ENCODE measurements around the gene IPCEF1. TPM values are rescaled to one million over a fixed set of nuclear protein-coding genes. Genes with fewer than 3 reads are reported as not detected.

IPCEF1 gene
- total and polyA plus RNA-seq, 8 donors, result 2.4 to 6.9 (median 5.4) TPM

DNA sequence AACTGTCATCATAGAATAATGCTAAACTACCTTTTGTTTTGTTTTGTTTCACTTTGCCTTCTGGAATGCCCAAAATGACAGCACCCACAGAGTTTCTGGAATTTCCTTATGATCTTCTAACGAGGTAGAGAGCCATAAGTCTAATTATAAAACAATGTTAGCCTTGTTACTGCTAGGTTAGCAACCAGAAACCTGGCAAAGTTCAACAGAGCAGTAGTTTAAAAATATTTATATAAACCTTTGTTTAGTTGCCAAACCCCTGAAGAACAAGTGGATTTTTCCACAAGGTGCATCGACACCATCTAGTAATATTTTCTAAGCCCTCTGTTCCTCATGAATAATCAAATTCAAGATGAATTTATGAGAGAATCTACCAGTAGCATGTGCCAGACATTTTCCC lies 27.6 kb upstream of the IPCEF1 start:
- Histone ChIP-seq H3K9me3 (peaks cover 0 to 7% of the 10 kb centered on the region in 2 donors), H3K27me3 (no peaks in the 10 kb centered on the region), H3K4me1 (no peaks in the 10 kb centered on the region), H3K36me3 (no peaks in the 10 kb centered on the region), H3K4me3 (no peak overlapping the region), H3K27ac (no peak overlapping the region)
- TF ChIP-seq, protein P1, sequence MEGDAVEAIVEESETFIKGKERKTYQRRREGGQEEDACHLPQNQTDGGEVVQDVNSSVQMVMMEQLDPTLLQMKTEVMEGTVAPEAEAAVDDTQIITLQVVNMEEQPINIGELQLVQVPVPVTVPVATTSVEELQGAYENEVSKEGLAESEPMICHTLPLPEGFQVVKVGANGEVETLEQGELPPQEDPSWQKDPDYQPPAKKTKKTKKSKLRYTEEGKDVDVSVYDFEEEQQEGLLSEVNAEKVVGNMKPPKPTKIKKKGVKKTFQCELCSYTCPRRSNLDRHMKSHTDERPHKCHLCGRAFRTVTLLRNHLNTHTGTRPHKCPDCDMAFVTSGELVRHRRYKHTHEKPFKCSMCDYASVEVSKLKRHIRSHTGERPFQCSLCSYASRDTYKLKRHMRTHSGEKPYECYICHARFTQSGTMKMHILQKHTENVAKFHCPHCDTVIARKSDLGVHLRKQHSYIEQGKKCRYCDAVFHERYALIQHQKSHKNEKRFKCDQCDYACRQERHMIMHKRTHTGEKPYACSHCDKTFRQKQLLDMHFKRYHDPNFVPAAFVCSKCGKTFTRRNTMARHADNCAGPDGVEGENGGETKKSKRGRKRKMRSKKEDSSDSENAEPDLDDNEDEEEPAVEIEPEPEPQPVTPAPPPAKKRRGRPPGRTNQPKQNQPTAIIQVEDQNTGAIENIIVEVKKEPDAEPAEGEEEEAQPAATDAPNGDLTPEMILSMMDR (IDR thresholded peaks at IDR 0.05), result no peak
- intact Hi-C loops (cut with DNase I), result no loop called here
- DNase-seq (no peak), ATAC-seq (no peak)

DNA sequence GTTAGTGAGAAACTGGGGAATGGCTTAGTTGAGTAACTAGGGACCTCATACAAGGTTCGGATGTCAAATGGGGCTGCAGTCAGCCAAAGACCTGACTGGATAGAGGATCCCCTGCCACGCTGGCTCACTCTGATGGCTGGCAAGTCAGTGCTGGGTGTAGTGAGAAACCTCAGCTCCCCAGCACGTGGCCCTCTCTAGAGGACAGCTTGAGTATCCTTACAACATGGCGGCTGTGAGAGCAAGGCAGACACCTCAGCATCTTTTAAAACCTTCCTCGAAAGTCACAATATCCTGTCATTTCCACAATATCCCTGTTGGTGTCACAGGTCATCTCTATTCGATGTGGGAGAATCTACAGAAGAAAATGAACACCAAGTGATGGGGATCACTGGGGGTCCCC lies 26.7 kb upstream of the IPCEF1 start:
- no peaks in the 10 kb centered on the region for H3K4me1 ChIP-seq
- H3K4me3 ChIP-seq, result no peak overlapping the region
- no peak overlapping the region for H3K27ac ChIP-seq
- no peak for DNase-seq
- no peak for ATAC-seq
- TF ChIP-seq, protein P1 (IDR thresholded peaks at IDR 0.05), result no peak
- no peaks in the 10 kb centered on the region for H3K36me3 ChIP-seq
- H3K27me3 ChIP-seq, result no peaks in the 10 kb centered on the region
- intact Hi-C loops (cut with DNase I), result no loop called here
- H3K9me3 ChIP-seq, result peaks cover 0 to 7% of the 10 kb centered on the region in 2 donors

DNA sequence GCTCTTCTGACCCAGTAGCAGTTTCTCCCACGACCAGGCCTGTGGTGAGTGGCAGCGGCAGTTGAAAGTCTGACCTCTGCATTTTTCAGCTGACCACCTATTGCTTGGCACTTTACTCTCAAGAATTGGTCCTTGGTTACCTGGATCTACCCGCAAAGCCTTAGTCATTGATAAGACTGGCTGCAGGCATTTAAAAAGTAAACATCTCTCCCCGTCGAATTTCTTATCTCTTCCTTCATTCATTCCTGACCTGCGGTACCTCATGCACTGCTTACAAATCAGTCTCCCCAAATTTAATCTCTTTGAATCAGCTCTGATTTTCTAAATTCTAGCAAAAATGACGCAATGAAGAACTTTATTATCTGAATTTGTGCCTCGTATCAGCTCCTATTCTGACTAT lies 26.1 kb upstream of the IPCEF1 start:
- Histone ChIP-seq H3K27me3 (no peaks in the 10 kb centered on the region), H3K27ac (no peak overlapping the region), H3K4me3 (no peak overlapping the region), H3K4me1 (no peaks in the 10 kb centered on the region), H3K9me3 (peaks cover 0 to 7% of the 10 kb centered on the region in 2 donors), H3K36me3 (no peaks in the 10 kb centered on the region)
- ATAC-seq, result no peak
- TF ChIP-seq, protein P1 (IDR thresholded peaks at IDR 0.05), result no peak
- no peak for DNase-seq
- intact Hi-C loops (cut with DNase I), result no loop called here

DNA sequence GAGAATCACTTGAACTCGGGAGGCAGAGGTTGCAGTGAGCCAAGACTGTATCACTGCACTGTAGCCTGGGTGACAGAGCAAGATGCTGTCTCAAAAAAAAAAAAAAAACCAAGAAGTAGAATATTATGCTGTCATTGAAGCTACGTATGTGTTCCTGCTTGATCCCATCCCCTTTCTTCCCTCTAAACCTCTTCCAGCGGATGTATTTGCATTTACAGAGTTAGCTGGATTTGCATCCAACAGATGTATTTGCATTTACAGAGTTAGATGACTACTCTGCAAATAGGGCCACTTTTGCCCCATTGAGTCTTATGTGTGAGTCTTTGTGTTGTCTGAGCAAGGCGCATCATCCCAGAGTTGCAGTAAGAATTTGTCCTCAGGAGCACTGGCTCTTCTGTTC lies 24.9 kb upstream of the IPCEF1 start:
- no peak for ATAC-seq
- no peaks in the 10 kb centered on the region for H3K36me3 ChIP-seq

DNA sequence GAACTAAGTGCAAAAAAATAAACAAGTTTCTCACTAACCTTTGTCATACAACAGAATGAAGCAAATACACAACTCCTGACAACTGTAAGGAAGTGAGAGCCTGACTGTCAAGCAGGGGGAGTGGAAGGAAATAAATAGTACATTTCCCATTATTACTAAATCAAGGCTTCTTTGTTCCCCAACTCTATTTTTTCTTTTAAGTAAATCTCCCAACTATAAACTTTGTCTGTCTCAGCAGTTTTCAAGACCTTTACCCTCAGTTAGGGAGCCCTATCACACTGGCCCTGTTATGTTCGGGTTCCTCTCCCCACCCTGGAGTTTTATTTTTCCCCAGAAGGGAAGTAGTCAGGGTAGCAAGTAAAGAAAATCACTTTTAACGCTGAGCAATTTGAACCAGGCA lies 24.1 kb upstream of the IPCEF1 start:
- no peaks in the 10 kb centered on the region for H3K4me1 ChIP-seq
- no peaks in the 10 kb centered on the region for H3K36me3 ChIP-seq
- intact Hi-C loops (cut with DNase I), result no loop called here
- ATAC-seq (peak; percentile 59), DNase-seq (no peak)
- no peak overlapping the region for H3K4me3 ChIP-seq
- no peak overlapping the region for H3K27ac ChIP-seq
- TF ChIP-seq, protein P1 (IDR thresholded peaks at IDR 0.05), result no peak
- peaks cover 0 to 7% of the 10 kb centered on the region in 2 donors for H3K9me3 ChIP-seq
- H3K27me3 ChIP-seq, result no peaks in the 10 kb centered on the region

More for the DNA sequence above, 24.9 kb upstream of the IPCEF1 start:
- Histone ChIP-seq H3K4me3 (no peak overlapping the region), H3K9me3 (peaks cover 0 to 7% of the 10 kb centered on the region in 2 donors), H3K4me1 (no peaks in the 10 kb centered on the region), H3K27ac (no peak overlapping the region), H3K27me3 (no peaks in the 10 kb centered on the region)
- TF ChIP-seq, protein P1 (IDR thresholded peaks at IDR 0.05), result no peak
- no peak for DNase-seq
- intact Hi-C loops (cut with DNase I), result no loop called here
